HG03159 (cell line): ENCODE data around the gene GRAP2.
"Not testable (repeated sequence)": the region's sequence is repeated elsewhere in the genome, so short reads cannot be mapped to it uniquely, and the experiment has no call there.

Source experiments
- ATAC-seq: cut with Tn5 transposase; IDR thresholded peaks from one replicate; pipeline ENCODE4 v1.9.1; 2021; ENCODE audit warnings: mild to moderate bottlenecking, moderate library complexity; ENCODE audit not compliant: unreplicated experiment

The GRAP2 gene

DNA sequence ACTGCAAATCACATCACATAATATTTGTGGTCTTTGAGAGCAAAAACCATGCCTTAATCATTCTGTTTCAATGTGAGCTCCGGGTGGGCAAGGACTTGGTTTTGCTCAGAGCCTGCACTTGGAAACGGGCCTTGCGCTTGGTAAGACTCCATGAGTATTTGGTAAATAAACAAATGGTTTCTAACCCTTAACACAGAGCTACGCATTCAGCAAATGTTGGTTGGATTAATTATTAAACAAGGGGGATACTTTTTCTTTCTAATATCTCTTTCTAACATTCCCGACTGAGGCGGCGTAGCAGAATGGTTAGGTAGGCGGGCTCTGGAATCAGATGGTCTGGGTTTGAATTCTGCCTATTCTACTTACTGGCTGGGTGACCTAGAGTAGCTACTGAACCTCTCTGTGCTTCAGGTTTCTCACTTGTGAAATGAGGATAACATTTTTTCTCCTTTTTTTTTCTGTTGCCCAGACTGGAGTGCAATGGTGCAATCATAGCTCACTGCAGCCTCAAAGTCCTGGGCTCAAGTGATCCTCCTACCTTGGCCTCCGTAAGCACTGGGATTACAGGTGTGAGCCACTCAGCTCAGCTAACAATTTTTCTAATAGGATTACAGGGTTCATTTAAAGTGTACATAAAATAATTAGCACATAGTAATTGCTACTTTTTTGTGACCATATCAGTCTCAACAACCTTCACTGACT is 90.4 kb downstream of the GRAP2 start:
- no peak for ATAC-seq

DNA sequence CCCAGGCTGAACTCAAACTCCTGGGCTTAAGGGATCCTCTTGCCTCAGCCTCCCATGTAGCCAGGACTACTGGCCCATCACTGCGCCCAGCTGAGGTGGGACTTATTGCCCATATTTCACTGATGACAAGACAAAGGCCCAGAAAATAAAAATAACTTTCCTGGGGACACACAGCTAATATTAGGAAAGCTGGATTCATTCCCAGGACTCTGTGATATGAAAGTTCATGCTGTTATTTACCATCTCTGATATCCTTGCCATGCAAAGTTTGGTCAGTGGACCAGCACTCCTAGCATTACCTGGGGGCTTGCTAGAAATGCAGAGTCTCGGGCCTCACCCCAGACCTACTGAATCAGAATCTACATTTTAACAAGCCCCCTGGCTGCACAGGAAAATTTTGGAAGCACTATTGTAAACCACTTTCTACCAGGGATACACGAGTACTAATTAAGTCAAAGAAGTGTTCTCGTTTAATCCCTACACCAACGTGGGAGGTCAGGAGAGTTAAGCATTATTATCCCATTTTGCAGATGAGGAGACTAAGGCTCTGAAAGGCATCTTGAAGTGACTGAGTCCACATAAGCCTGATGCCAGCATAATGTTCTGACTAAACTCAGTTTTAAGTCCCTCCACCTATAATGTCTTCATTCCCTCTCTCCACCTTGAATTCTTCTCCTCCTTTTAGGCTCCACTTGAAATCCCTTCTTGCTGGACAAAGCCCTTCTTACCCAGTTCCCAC is 91.4 kb downstream of the GRAP2 start:
- no peak for ATAC-seq

- not testable (repeated sequence) for ATAC-seq
These were observed 92.0 kb downstream of the GRAP2 start for GRCh38 chr22:39992894-39993293.

GRCh38 chr22:39994041-39994565 is 93.2 kb downstream of the GRAP2 start:
- ATAC-seq: no peak

DNA sequence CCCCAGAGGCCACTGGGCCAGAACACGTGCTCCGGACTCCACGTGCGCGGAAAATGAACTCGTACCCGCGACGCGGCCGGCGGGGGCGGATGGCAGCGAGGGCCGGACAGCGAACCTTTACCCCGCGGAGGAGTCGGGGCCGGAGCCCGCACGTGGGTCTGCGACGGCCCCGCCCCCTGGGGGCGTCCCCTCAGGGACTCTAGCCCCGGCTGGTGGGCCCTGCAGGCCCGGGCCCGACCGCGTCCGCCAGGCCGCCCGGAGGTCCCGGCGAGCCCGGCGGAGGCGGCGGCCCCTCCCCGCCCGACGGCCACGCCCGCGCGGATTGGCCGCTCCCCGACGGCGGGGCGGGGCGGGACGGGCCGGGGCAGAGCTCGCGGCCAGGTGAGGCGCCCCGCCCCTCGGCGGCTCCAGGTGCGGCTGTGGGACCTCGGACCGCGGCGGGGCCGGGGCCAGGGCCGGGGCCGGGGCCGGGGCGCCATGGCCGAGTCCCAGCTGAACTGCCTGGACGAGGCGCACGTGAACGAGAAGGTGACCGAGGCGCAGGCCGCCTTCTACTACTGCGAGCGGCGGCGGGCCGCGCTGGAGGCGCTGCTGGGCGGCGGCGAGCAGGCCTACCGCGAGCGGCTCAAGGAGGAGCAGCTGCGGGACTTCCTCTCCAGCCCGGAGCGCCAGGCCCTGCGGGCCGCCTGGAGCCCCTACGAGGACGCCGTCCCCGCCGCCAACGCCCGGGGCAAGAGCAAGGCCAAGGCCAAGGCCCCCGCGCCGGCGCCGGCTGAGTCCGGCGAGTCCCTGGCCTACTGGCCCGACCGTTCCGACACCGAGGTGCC is 93.9 kb downstream of the GRAP2 start, which contains the start of gene FAM83F:
Gene FAM83F (plus strand): TSS at position 389 of the 827 bp plus-strand sequence. CDS start 89 bp downstream, at position 478.
- ATAC-seq: no peak

DNA sequence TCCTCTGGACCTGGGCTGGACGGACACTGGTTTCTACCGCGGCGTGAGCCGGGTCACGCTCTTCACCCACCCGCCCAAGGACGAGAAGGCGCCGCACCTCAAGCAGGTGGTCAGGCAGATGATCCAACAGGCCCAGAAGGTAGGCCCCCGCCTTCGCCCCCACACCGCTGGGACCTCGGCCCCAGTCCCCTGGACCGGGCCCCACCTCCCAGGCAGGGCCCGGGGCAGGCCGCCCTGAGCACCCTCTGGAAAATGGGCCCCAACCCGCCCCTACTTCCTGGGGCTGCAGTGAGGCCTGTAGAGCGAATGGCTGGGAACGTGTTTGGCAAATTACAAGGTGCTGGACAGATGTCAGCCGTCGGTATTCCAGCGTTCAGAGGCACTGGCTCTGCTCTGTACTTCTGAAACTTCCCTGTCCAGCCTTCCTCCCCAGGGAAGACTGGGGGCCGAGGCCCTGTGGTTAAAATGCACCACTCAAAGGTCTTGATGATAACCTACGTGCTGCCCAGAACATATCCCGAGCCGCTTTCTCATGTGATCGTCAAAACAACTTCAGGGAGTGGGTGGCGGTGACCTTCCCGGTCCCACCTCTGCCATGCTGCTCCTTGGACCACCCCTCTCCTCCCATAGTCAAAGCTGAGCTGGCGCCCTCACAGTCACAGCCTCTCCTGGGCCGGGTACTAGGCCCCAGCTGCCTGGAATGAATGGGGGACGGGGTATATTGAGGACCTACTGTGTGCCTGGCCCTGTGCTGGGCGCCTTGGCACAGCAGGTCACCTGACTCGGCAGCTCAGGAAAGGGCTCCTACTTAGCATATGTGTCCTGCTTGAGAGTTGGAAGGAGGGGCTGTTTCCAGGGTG is 94.7 kb downstream of the GRAP2 start:
- no peak for ATAC-seq

DNA sequence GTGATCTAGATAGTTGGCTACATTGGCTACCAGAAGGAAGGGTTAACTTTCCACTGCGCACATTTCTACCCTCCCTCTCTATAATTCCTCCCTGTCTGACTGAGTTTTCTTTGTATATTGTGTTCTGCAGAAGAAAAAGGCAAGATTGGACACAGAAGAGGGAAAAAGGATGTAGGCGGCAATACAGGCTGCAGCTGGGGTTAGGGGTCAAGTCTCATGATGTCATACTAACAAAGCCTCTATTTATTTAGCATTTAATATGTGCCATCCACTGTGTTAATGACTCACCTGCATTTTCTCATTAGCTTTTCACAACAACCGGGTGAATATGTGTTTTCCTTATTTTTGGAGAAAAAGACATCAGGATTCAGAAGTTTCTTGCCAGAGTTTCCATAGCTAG is 95.8 kb downstream of the GRAP2 start:
- no peak for ATAC-seq

DNA sequence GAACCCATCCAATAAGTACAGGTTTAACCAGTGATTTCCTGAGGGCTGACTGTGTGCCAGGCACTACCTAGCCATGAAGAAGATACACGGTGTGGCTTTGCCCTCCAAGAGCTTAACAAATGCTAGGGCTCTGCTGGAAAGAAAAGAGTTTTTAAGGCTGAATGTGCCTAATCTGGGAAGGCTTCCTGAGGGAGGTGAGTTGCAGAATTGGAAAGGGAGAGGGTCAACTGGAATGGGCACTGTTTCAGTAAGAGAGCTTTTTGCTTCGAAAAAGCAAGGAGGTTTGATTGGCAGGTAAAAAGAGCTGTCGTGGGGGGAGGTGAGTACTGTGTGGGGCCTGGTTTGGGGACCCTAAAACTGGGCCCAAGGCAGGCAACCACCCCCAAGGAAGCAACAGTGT is 96.5 kb downstream of the GRAP2 start:
- no peak for ATAC-seq

- ATAC-seq: no peak
These were observed 97.2 kb downstream of the GRAP2 start for GRCh38 chr22:39997939-39998726.

DNA sequence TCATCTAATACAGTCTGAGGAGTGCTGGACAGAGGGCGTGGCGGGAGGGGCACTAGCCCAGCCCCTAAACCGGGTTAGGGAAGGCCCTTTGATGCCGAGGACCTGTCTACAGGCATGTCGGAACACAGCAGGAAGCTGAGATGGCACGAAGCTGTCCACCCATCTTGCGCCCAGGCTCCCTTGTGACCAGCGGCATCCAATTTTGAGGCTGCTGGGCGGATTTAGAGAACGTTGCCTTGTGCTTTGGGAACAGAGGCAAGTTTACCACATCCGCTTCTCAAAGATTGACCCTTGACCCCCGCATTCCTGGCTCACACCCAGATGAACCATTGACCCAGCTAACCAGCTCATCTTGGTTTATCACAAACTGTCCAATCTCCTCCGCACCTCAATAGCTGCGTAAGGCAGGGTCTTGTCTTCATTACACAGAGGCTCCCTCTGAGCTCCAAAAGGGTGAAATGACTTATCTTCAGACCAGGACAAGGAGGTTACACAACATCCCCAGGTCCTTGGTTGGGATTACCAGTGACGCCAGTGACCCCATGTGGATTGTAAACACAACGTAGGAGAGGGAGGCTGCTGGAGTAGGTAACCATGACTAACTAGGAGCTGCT is 98.4 kb downstream of the GRAP2 start:
- ATAC-seq: no peak

- no peak for ATAC-seq
These were observed 99.3 kb downstream of the GRAP2 start for GRCh38 chr22:40000171-40000570.

DNA sequence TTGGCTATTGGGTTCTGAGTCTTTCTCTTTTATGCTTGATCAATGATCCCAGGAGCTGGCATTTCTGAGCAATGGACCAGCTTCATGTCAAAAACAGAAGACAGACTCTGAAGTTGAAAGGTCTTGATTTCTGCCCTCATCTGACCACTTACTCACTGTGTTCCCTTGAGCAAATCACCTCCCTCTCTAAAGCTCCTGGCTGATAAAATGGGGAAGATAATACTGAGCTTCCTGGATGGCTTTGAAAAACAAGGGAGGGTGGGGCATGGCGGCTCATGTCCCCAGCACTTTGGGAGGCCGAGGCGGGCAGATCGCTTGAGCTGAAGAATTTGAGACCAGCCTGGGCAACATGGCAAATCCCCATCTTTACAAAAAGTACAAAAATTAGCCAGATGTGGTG is 100.2 kb downstream of the GRAP2 start:
- no peak for ATAC-seq

DNA sequence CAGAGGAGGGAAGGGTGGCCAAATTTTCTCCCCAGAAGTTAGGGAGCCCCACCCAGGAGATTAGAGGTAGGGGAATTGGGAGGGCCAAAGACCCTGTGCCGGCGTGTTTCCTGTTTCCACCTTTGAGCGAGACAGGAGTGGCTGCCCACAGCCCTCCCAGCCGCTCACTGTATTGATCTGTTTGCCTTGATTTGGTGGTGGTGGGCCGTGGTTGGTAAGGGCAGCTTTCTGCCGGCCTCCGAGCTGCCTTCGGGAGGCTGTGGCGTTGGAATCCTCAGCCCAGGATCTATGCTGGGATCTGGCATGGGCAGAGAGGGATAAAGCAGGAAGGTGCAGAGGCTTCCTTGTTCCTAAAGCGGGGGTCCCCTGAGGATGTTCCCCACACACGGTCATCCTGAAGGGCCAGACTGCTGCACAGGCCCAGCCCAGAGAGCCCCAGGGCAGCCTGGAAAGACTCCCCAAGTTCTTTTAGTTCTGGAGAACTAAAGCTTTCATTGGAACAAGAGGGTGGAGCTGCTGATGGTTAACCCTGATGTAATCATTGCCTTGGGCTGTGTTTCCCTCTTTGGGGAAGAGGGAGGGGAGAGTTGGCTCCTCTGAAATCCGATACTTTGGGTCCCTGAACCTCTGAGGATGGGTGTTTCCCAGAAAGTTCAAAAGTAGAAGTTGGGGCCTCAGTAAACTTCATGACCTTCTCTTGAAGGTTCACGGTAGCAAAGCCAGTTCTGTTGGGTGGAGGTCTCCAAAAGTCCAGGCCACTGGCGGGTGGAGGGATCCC is 101.1 kb downstream of the GRAP2 start:
- ATAC-seq: no peak

GRCh38 chr22:40002935-40003715 is 102.2 kb downstream of the GRAP2 start:
- no peak for ATAC-seq

DNA sequence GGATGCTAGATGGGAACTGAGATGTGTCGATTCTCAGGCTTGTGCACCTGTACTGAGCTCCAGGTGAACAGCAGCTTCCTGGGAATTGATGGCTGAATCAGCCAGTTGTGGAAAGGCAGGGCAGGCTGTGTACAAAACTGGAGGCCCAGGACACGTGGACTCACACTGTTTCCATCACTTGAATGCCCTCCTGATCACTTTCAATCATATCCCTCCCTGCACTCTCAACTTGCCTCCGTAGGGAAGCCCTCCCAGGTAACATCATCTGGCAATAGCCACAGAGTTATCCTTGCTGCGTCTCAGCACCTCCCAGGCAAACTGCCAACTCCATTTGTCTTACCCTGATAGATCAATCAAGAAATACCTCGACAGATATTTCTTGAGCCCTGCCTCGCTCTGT is 104.0 kb downstream of the GRAP2 start:
- ATAC-seq: no peak

DNA sequence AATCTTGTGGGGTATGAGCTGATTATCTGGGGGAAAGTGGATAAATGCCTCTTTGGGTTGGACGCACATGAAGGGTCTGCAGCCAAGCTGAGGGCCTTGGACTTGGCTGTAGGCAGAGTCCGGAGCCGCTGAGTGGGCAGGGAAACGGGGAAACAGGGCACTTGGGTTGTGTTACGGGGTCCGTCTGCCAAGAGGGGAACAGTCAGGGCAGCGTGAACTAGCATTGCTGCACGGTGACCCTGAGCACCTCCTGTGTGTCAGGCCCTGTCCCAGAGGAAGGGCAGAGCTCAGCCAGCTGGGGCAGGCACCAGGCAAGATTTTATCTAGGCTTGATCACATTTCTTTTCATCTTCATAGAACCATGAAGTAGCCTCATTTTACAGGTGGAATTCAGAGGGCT is 105.8 kb downstream of the GRAP2 start:
- no peak for ATAC-seq

DNA sequence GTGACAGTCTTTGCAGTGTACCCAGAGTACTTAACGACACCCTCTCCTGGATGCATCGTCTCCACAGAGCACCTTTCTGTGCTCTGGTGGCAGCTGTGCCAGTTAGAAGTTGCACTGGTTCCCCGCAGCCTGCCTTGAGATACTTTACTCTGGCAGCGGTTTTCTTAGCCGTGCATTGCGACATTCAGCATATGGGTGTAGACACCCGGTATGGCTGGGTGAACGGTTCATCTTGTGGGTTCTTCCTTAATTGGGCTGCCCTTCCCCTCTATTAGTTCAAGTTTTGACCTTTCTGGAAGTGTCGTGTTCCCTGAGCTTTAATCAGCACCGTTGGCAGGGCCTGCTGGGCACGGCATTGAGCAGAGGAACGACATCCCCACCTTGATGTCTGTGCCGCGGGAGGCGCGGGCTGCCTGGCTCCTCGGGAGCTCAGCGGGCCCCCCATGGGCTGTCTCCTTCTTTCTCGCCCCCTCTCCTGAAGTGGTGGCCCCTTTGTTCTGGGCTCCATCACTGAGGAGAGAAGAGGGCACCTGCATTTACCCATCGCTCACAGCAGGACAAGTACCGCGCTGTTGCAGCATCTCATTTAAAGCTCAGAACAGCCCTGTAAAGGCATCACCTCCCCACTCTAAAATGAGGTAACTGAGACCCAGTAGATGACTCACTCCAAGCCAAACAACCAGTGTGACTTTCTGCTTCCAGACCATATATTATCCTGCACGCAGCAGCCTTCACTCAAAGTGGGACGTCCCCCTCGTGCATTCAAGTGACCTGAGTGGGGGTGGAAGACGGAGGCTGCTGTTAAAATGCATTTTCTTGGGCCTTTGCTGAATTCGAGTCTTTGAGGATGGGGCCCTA is 107.2 kb downstream of the GRAP2 start:
- no peak for ATAC-seq
